ENCODE measurements around the gene RGMB. TPM values are rescaled to one million over a fixed set of nuclear protein-coding genes. Genes with fewer than 3 reads are reported as not detected.

RGMB gene
- total RNA-seq, 4 donors from 2014 or later = 37.3 to 248 (median 174) TPM

- 95 to 100% methylated on average over 1 to 3 of the region's 3 CpGs for WGBS, 2 donors (ENCODE audit: low coverage in 1 of 2)
- H3K4me3 ChIP-seq = no peak overlapping the region
- no peak for ATAC-seq
- no peaks in the 10 kb centered on the region for H3K4me1 ChIP-seq
- H3K9me3 ChIP-seq = no peaks in the 10 kb centered on the region
- TF ChIP-seq POLR2AphosphoS5 (IDR thresholded peaks at IDR 0.05) (no peak), CTCF (IDR thresholded peaks at IDR 0.05) (no peak), EP300 (IDR thresholded peaks at IDR 0.05) (no peak), POLR2A (IDR thresholded peaks at IDR 0.05) (no peak)
- no peaks in the 10 kb centered on the region for H3K36me3 ChIP-seq
- no peaks in the 10 kb centered on the region for H3K27me3 ChIP-seq
- no peak overlapping the region for H3K27ac ChIP-seq
Observed at GRCh38 chr5:98843481-98843880, 70.0 kb downstream of the RGMB start.

GRCh38 chr5:98844865-98845264 is 71.4 kb downstream of the RGMB start:
- ATAC-seq = no peak
- Histone ChIP-seq H3K27ac (no peak overlapping the region), H3K4me3 (no peak overlapping the region), H3K4me1 (no peaks in the 10 kb centered on the region), H3K27me3 (no peaks in the 10 kb centered on the region), H3K9me3 (no peaks in the 10 kb centered on the region), H3K36me3 (no peaks in the 10 kb centered on the region)
- no peak for TF ChIP-seq CTCF (IDR thresholded peaks at IDR 0.05)
- WGBS, 2 donors (ENCODE audit: low coverage in 1 of 2) = 95 to 100% methylated on average over 3 to 6 of the region's 6 CpGs

GRCh38 chr5:98845878-98846277 is 72.4 kb downstream of the RGMB start:
- no peak for ATAC-seq
- Histone ChIP-seq H3K9me3 (no peaks in the 10 kb centered on the region), H3K36me3 (no peaks in the 10 kb centered on the region), H3K4me3 (no peak overlapping the region), H3K27ac (no peak overlapping the region), H3K4me1 (no peaks in the 10 kb centered on the region), H3K27me3 (no peaks in the 10 kb centered on the region)
- TF ChIP-seq EP300 (IDR thresholded peaks at IDR 0.05) (no peak), POLR2A (IDR thresholded peaks at IDR 0.05) (no peak), POLR2AphosphoS5 (IDR thresholded peaks at IDR 0.05) (no peak), CTCF (IDR thresholded peaks at IDR 0.05) (no peak)
- 100% methylated on average over 1 to 2 of the region's 8 CpGs for WGBS, 2 donors (ENCODE audit: low coverage in 1 of 2)

Other genes with a start within 250 kb of the RGMB start
- gene CHD1, start 155.3 kb downstream of the RGMB start, total RNA-seq = 10 to 100 TPM; 22.7 to 58.1 (median 48.2) TPM

Data from gastroesophageal sphincter (tissue), 4 donors.